GM12878 (cell line): ENCODE results near the gene MAML3. TPM values are rescaled to one million over a fixed set of nuclear protein-coding genes. Genes with fewer than 3 reads are reported as not detected.

Source experiments
- ATAC-seq: fragments of 200-7000 bp; cut with Tn5 transposase; 3 replicates; pipeline ENCODE4 v1.9.1; 2020; ENCODE audit warnings: mild to moderate bottlenecking, moderate library complexity
- BruUV-seq: library from RNA; stranded (reverse); fragments of 400-500 nt; replicated peaks from 2 replicates; lab custom pipeline; 2021; lab: Mats Ljungman, UMichigan
- CTCF ChIA-PET: fragments of 300-600 bp; sonication (Branson Sonifier 250); formaldehyde crosslinking; extraction: SDS; loops from one replicate; lab custom pipeline; 2021; ENCODE audit warnings: inconsistent platforms; lab: Yijun Ruan, JAX
- POLR2A ChIA-PET: fragments of 350-600 bp; formaldehyde crosslinking; extraction: SDS; loops from one replicate; lab custom pipeline; 2021; ENCODE audit warnings: inconsistent platforms; lab: Charles Lee
- RAD21 ChIA-PET: fragments of 300-600 bp; sonication (Branson Sonifier 250); formaldehyde crosslinking; loops from one replicate; lab custom pipeline; 2023; ENCODE audit warnings: antibody characterized with exemption; ENCODE audit not compliant: unreplicated experiment; lab: Charles Lee
- SMC1A ChIA-PET: fragments of 300-600 bp; sonication (Branson Sonifier 250); formaldehyde crosslinking; loops from one replicate; lab custom pipeline; 2023; ENCODE audit not compliant: unreplicated experiment, uncharacterized antibody; lab: Charles Lee
- DNase-seq: peaks from one replicate; pipeline ENCODE4 v3.0.0-alpha.2; 2011; ENCODE audit warnings: low read depth, low spot score
- FAIRE-seq: peaks from 3 replicates; lab custom pipeline; 2011; peaks lifted over from hg19 to GRCh38; lab: Jason Lieb, UNC
- H2AFZ ChIP-seq: 2 replicates; pipeline ENCODE4 v1.6.0; 2011; ENCODE audit warnings: low read depth, low read length, control low read depth; ENCODE audit not compliant: control insufficient read depth
- H3K27ac ChIP-seq: 2 replicates; pipeline ENCODE4 v1.5.1; 2011; ENCODE audit warnings: control low read depth; ENCODE audit not compliant: control insufficient read depth, insufficient read depth
- H3K27me3 ChIP-seq, 2 experiments: replicated peaks in 1 of 2; 2 replicates each; pipeline versions ENCODE4 v1.6.0 to v1.6.1; 2011; ENCODE audit warnings: low read length in 1 of 2; ENCODE audit not compliant: control insufficient read depth in 2 of 2, insufficient read depth in 2 of 2
- H3K36me3 ChIP-seq, 2 experiments: 2 replicates each; pipeline ENCODE4 v1.5.1; 2011; ENCODE audit warnings: low read length in 1 of 2; ENCODE audit not compliant: control insufficient read depth in 2 of 2, insufficient read depth in 2 of 2
- H3K4me1 ChIP-seq: 2 replicates; pipeline ENCODE4 v1.6.1; 2011; ENCODE audit warnings: mild to moderate bottlenecking, low read length, moderate library complexity, mixed read lengths; ENCODE audit not compliant: control insufficient read depth, insufficient read depth
- H3K4me2 ChIP-seq: 2 replicates; pipeline ENCODE4 v1.6.0; 2011; ENCODE audit warnings: control low read depth; ENCODE audit not compliant: control insufficient read depth, insufficient read depth
- H3K4me3 ChIP-seq: fragments of 200-600 bp; sonication (generic); 2 replicates; pipeline ENCODE4 v1.5.1; 2016
- H3K79me2 ChIP-seq: 2 replicates; pipeline ENCODE4 v1.6.0; 2011; ENCODE audit warnings: low read length; ENCODE audit not compliant: control insufficient read depth, insufficient read depth
- H3K9ac ChIP-seq: 2 replicates; pipeline ENCODE4 v1.8.0; 2011; ENCODE audit warnings: low read length, control low read depth, mixed read lengths; ENCODE audit not compliant: control insufficient read depth, insufficient read depth
- H3K9me3 ChIP-seq: replicated peaks from 3 replicates; pipeline ENCODE4 v1.5.1; 2011; ENCODE audit warnings: mild to moderate bottlenecking, low read length; ENCODE audit not compliant: control insufficient read depth, insufficient read depth
- H4K20me1 ChIP-seq: 2 replicates; pipeline ENCODE4 v1.6.0; 2011; ENCODE audit not compliant: control insufficient read depth, insufficient read depth
- ATF7 ChIP-seq: fragments of 450-650 bp; IDR thresholded peaks from 2 replicates; pipeline ENCODE4 v1.6.1; 2016; ENCODE audit warnings: low read depth, mild to moderate bottlenecking
- CREB1 ChIP-seq: IDR thresholded peaks from 2 replicates; pipeline ENCODE4 v1.6.1; 2012; ENCODE audit warnings: low read depth, mild to moderate bottlenecking, inconsistent platforms
- CREM ChIP-seq: IDR thresholded peaks from 2 replicates; pipeline ENCODE4 v1.6.1; 2014; ENCODE audit warnings: antibody characterized with exemption, low read depth
- HDAC6 ChIP-seq: fragments of 200-600 bp; sonication (generic); IDR thresholded peaks from one replicate; pipeline ENCODE4 v1.8.0; 2017; ENCODE audit warnings: antibody characterized with exemption; ENCODE audit not compliant: unreplicated experiment
- KDM1A ChIP-seq: fragments of 200-600 bp; sonication (generic); IDR thresholded peaks from 2 replicates; pipeline ENCODE4 v1.6.1; 2016; ENCODE audit warnings: borderline replicate concordance
- MEF2B ChIP-seq: fragments of 450-650 bp; IDR thresholded peaks from 2 replicates; pipeline ENCODE4 v1.6.1; 2018; ENCODE audit warnings: mild to moderate bottlenecking, moderate library complexity; ENCODE audit not compliant: partially characterized antibody, poor library complexity, severe bottlenecking
- MTA2 ChIP-seq: fragments of 450-650 bp; IDR thresholded peaks from 2 replicates; pipeline ENCODE4 v1.6.1; 2016; ENCODE audit warnings: low read depth, mild to moderate bottlenecking, moderate library complexity
- PBX3 ChIP-seq: IDR thresholded peaks from 2 replicates; pipeline ENCODE4 v1.6.1; 2011; ENCODE audit warnings: mild to moderate bottlenecking, low read depth, low read length, moderate library complexity; ENCODE audit not compliant: insufficient replicate concordance
- RAD21 ChIP-seq: IDR thresholded peaks from 2 replicates; pipeline ENCODE4 v1.6.1; 2011; ENCODE audit warnings: mild to moderate bottlenecking, low read depth, low read length, moderate library complexity; ENCODE audit not compliant: insufficient read depth
- RBBP5 ChIP-seq: fragments of 200-600 bp; sonication (generic); conservative IDR thresholded peaks from 2 replicates; pipeline ENCODE4 v1.6.1; 2016
- REST ChIP-seq: IDR thresholded peaks from 2 replicates; pipeline ENCODE4 v1.6.1; 2012; ENCODE audit warnings: mild to moderate bottlenecking, low read depth, low read length
- SMAD1 ChIP-seq: fragments of 450-650 bp; IDR thresholded peaks from 2 replicates; pipeline ENCODE4 v1.6.1; 2018; ENCODE audit warnings: mild to moderate bottlenecking, low read depth; ENCODE audit not compliant: partially characterized antibody
- SMC3 ChIP-seq: IDR thresholded peaks from 2 replicates; pipeline ENCODE4 v1.6.1; 2011; ENCODE audit warnings: low read length, improper control_type of control experiment, borderline replicate concordance
- SPI1 ChIP-seq: IDR thresholded peaks from 2 replicates; pipeline ENCODE4 v1.6.1; 2011; ENCODE audit warnings: low read depth, mild to moderate bottlenecking, low read length, moderate library complexity, borderline replicate concordance; ENCODE audit not compliant: insufficient read depth
- SREBF1 ChIP-seq: IDR thresholded peaks from 2 replicates; pipeline ENCODE4 v1.6.1; 2012; ENCODE audit warnings: mild to moderate bottlenecking, low read length
- TCF7 ChIP-seq: IDR thresholded peaks from 2 replicates; pipeline ENCODE4 v1.6.1; 2014; ENCODE audit warnings: antibody characterized with exemption, borderline replicate concordance
- ZBED1 ChIP-seq: IDR thresholded peaks from 2 replicates; pipeline ENCODE4 v1.6.1; 2016; ENCODE audit warnings: borderline replicate concordance
- WGBS: methylation state at CpG from one replicate; pipeline ENCODE4 v1.1.6; 2016; ENCODE audit warnings: low lambda C conversion rate; ENCODE audit not compliant: insufficient replicate concordance, insufficient coverage; ENCODE audit errors: missing lambda C conversion rate; 5-methylcytosine and 5-hydroxymethylcytosine counted together
- in situ Hi-C: fragments of 300-500 bp; cut with MboI; formaldehyde crosslinking; loops from 9 replicates; pipeline ENCODE4 v1.14.3; 2018; ENCODE audit warnings: mixed read lengths
- intact Hi-C: fragments of 100-400 bp; cut with micrococcal nuclease; formaldehyde crosslinking; loops from one replicate; pipeline ENCODE4 v1.14.2; 2022; ENCODE audit not compliant: unreplicated experiment
- polyA plus RNA-seq, 11 experiments: library from polyadenylated mRNA; depleted of rRNA in 4 of 11; unstranded in 6 of 11; stranded (reverse) in 5 of 11; fragments of >200 nt; fragmentation: Nextera tagmentation in 4 of 11; fragmentation: Illumina TruSeq in 1 of 11; extraction: Ambion mirVana in 4 of 11; extraction: Trizol in 1 of 11; gene quantifications; 1 replicate in 1 of 11; 2 replicates in 10 of 11; pipeline versions ENCODE4 v1.2.1 to v1.2.3, GENCODE V29; 2011 to 2016; ENCODE audit warnings: inconsistent platforms in 2 of 11, missing spikeins in 2 of 11, low read depth in 1 of 11
- total RNA-seq, 4 experiments: library from RNA; depleted of rRNA in 3 of 4; stranded (reverse); fragments of >200 nt in 3 of 4; fragmentation: Illumina TruSeq in 1 of 4; extraction: Trizol in 1 of 4; gene quantifications; 2 replicates each; pipeline versions ENCODE4 v1.2.1 to v1.2.3, GENCODE V29; 2013 to 2021
- TF ChIP-seq, protein P1 (sequence below): fragments of 450-650 bp; IDR thresholded peaks from 2 replicates; pipeline ENCODE4 v1.6.1; 2017; ENCODE audit warnings: mild to moderate bottlenecking, low read depth, inconsistent platforms; ENCODE audit not compliant: poor library complexity, severe bottlenecking

The MAML3 gene
- total and polyA plus RNA-seq, 10 of the 15 experiments (the other 5 are each of a cell fraction or from before 2014, with no cell fraction given): under 0.01 to 0.53 (median 0.06) TPM; not detected in 2

GRCh38 chr4:139760567-139760966, 393.4 kb downstream of the MAML3 start:
- Histone ChIP-seq H3K27ac (no peak overlapping the region), H3K27me3 (peaks cover 2 to 3% of the 10 kb centered on the region in 2 experiments; a peak in 3 of 4 replicates), H3K9me3 (no peaks in the 10 kb centered on the region), H3K79me2 (no peaks in the 10 kb centered on the region), H3K36me3 (no peaks in the 10 kb centered on the region), H3K4me2 (no peak overlapping the region), H3K4me1 (no peaks in the 10 kb centered on the region), H2AFZ (no peak overlapping the region), H4K20me1 (no peaks in the 10 kb centered on the region), H3K9ac (no peak overlapping the region), H3K4me3 (no peak overlapping the region)
- TF ChIP-seq SMC3 (no peak), ATF7 (no peak), SPI1 (no peak), TCF7 (no peak), MTA2 (no peak), KDM1A (no peak), SMAD1 (no peak), ZBED1 (no peak), REST (no peak), RAD21 (no peak), RBBP5 (no peak), SREBF1 (no peak), CREM (no peak), HDAC6 (no peak), CREB1 (no peak), MEF2B (no peak), PBX3 (no peak)
- TF ChIP-seq, protein P1, sequence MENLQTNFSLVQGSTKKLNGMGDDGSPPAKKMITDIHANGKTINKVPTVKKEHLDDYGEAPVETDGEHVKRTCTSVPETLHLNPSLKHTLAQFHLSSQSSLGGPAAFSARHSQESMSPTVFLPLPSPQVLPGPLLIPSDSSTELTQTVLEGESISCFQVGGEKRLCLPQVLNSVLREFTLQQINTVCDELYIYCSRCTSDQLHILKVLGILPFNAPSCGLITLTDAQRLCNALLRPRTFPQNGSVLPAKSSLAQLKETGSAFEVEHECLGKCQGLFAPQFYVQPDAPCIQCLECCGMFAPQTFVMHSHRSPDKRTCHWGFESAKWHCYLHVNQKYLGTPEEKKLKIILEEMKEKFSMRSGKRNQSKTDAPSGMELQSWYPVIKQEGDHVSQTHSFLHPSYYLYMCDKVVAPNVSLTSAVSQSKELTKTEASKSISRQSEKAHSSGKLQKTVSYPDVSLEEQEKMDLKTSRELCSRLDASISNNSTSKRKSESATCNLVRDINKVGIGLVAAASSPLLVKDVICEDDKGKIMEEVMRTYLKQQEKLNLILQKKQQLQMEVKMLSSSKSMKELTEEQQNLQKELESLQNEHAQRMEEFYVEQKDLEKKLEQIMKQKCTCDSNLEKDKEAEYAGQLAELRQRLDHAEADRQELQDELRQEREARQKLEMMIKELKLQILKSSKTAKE: no peak
- in situ Hi-C loops: no loop called here
- intact Hi-C loops: no loop called here
- no peak for FAIRE-seq
- ATAC-seq: no peak
- ChIA-PET RAD21 (no interaction called here), SMC1A (interaction anchor here (0.9 kb wide), 1 partner anchor 18 kb away, joined by 3 read pairs; no protein-coding TSS in a partner anchor), CTCF (interaction anchor here (2.8 kb wide), 1 partner anchor 11 kb away, joined by 6 read pairs; no protein-coding TSS in a partner anchor), POLR2A (interaction anchor here (0.5 kb wide), 1 partner anchor 12 kb away, joined by 3 read pairs; no protein-coding TSS in a partner anchor)
- no TSS peak for BruUV-seq
- 10% methylated on average over 4 of the region's 4 CpGs for WGBS
- DNase-seq: no peak
